Stimulated activated CD8-positive, alpha-beta memory T cell treated with anti-CD3 and anti-CD28 coated beads, Interleukin-12 subunit alpha, Interleukin-12 subunit beta, amount 100 ng/mL, for 1 hour (primary cell): ENCODE measurements around the gene MBD4.

ENCODE experiments used
- DNase-seq: peaks from one replicate; pipeline ENCODE4 v3.0.0-alpha.2; 2020; ENCODE audit warnings: low read depth

Gene MBD4

GRCh38 chr3:129463094-129463493 lies 23.3 kb upstream of the MBD4 start:
- DNase-seq = no peak

GRCh38 chr3:129462361-129462968 lies 22.7 kb upstream of the MBD4 start:
- no peak for DNase-seq

- no peak for DNase-seq
These were observed 21.9 kb upstream of the MBD4 start for GRCh38 chr3:129461461-129462146.

GRCh38 chr3:129461022-129461421 lies 21.3 kb upstream of the MBD4 start:
- no peak for DNase-seq

- no peak for DNase-seq
These were observed 20.8 kb upstream of the MBD4 start for GRCh38 chr3:129460572-129460971.

GRCh38 chr3:129460155-129460554 lies 20.4 kb upstream of the MBD4 start:
- no peak for DNase-seq

- no peak for DNase-seq
These were observed 14.0 kb upstream of the MBD4 start for GRCh38 chr3:129453732-129454131.

- no peak for DNase-seq
These were observed 9.7 kb upstream of the MBD4 start for GRCh38 chr3:129449279-129450115.

- DNase-seq = no peak
These were observed 8.6 kb upstream of the MBD4 start for GRCh38 chr3:129448186-129448895.

- no peak for DNase-seq
These were observed 7.2 kb upstream of the MBD4 start for GRCh38 chr3:129446926-129447325.

- no peak for DNase-seq
These were observed 5.7 kb upstream of the MBD4 start for GRCh38 chr3:129445471-129445870.

GRCh38 chr3:129442947-129443346 lies 3.2 kb upstream of the MBD4 start:
- DNase-seq = no peak

GRCh38 chr3:129442486-129442885 lies 2.7 kb upstream of the MBD4 start:
- no peak for DNase-seq

GRCh38 chr3:129441782-129442181 lies 2.0 kb upstream of the MBD4 start:
- no peak for DNase-seq

GRCh38 chr3:129441215-129441614 lies 1.5 kb upstream of the MBD4 start:
- DNase-seq = no peak

GRCh38 chr3:129440618-129441190 lies 956 bp upstream of the MBD4 start:
- DNase-seq = no peak

GRCh38 chr3:129439226-129439816 lies 427 bp downstream of the MBD4 start:
- DNase-seq = no peak

- DNase-seq = no peak
These were observed 4.4 kb downstream of the MBD4 start for GRCh38 chr3:129435367-129435766.

GRCh38 chr3:129434140-129434539 lies 5.6 kb downstream of the MBD4 start:
- DNase-seq = no peak

GRCh38 chr3:129433565-129433964 lies 6.2 kb downstream of the MBD4 start:
- DNase-seq = no peak

- DNase-seq = no peak
These were observed 7.1 kb downstream of the MBD4 start for GRCh38 chr3:129432671-129433070.

- DNase-seq = no peak
These were observed 7.7 kb downstream of the MBD4 start for GRCh38 chr3:129432036-129432435.
